ENCODE data around the gene TMEM165.

- TF ChIP-seq CTCF (IDR thresholded peaks at IDR 0.05; ENCODE audit: insufficient read depth, low read length, poor library complexity, severe bottlenecking) (no peak), EZH2phosphoT487 (conservative IDR thresholded peaks at IDR 0.05; ENCODE audit: low read length) (no peak)
These were observed 62.9 kb downstream of the TMEM165 start for GRCh38 chr4:55458611-55459010.
